Activated CD4-positive, alpha-beta T cell treated with anti-CD3 and anti-CD28 coated beads for 24 hours (primary cell): ENCODE data around the gene CTDSP2.

Experiments used
- DNase-seq, 2 donors: peaks; one replicate each; pipeline ENCODE4 v3.0.0-alpha.2; 2020; ENCODE audit warnings: low read depth in 2 of 2

CTDSP2 gene

GRCh38 chr12:57816001-57816854 is 30.3 kb downstream of the CTDSP2 start:
- no peak for DNase-seq

DNA sequence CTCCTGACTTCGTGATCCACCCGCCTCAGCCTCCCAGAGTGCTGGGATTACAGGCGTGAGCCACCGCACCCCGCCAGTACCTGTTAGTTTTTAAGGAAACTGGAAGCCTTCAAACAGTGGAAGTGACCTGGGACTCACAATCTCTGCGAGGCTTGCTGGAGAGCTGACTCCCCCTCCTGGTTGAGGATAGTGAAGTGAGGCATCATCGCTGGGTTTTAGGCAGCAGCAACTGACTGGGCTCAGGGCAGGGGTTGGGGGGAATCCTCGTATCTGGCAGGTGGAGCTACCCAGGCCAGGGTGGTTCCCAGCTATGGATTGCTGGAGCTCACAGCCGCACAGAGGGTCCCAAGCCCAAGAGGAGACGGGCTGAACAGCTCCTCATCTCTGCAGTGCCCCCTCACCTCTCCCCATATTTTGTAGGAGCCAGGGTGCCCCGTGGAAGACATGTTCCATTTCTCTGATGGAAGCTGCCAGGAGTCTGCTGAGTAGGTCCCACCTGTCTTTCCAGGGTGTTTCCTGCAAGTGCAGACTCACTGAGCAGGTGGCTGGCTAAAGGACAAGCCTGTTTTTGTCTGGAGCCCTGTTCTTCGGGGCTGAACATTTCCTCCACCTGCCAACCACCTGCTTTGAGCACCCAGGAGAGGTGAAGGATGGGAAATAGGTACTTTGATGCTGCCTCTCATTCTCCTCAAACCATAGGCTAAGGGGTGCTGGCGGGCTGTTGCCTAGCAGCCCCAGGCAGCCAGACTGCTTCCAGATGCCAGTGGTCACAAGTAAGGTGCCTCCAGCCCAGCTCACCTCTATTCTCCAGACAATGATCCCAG is 31.1 kb downstream of the CTDSP2 start:
- DNase-seq: no peak

DNA sequence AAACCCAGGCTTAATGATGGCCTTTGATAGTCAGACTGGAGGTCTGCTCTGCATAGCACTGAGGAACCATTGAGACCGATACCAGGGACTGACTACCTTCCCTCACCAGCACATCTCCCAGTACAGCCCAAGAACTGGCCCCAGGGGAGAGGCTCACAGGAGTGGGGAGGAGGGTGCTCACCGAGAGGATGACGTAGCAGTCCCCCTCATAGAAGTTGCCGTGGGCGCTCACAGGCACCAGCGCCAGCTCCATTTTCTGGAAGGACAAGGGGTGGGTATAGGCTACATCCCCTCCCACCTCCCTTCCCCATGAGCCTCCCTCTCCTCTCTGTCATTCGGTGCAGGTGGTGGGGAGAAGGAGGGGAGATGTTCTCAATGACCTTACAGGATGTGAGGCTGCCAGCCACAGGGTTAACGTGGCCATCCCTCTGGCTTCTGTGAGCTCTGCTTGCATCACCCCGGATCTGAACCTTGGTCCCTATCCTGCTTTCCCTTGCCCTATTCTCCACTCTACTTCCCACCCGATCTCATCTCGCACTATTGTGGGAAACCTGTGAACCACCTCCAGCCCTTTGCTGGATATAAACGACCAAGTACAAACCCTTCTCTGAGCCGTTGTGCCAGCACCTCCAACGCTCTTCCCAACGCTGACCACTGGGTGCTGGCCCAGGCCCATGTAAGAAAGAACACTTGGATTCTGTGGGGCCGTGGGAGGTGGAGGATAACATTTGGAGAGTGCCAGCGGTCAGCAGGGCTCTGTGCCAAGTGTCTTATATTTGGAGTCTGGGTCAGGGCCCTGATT is 32.4 kb downstream of the CTDSP2 start:
- no peak for DNase-seq

DNA sequence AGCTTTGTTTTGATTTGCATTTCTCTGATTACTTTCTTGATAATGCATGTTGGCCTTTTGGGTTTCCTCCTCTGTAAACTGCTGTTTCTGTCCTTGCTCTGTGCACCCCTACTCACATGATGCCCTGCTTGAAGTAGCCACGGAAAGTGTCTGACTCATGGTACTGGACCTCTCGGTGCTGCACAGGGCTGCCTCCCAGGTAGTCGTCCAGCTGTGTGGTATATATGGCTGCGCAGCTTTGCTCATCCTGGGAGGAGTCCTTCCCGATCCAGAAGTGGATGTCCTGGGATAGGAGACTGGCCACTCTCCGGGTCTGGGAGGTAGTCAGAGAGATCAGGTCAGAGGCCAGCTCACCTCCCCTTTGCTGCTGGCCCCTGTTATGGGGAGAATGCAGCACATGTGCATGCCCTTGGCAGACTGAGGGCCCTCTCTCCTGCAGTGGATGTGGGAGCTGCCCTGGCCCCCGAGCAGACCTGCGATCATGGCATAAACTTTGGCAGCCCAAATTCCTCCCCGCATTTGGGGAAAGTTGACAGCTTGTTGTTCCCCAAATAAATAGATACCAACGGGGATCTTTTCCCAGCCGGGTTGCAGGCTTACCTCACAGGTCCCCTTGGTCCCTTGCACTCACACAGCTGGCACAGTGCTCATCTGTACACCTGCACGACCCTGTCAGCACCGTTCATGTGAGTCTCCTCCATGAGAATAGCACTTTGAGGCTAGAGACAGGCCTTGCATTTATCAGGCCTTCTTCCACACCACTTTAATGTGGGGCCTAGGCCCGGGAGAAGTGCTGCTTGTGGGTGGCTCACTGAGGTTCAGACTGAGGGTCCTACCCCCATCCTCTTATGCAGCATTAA is 33.2 kb downstream of the CTDSP2 start:
- DNase-seq: no peak

- DNase-seq: no peak
Observed at GRCh38 chr12:57811028-57811755, 35.3 kb downstream of the CTDSP2 start.

- no peak for DNase-seq
Observed at GRCh38 chr12:57810450-57810849, 36.1 kb downstream of the CTDSP2 start.

- no peak for DNase-seq
Observed at GRCh38 chr12:57809425-57809824, 37.1 kb downstream of the CTDSP2 start.

DNA sequence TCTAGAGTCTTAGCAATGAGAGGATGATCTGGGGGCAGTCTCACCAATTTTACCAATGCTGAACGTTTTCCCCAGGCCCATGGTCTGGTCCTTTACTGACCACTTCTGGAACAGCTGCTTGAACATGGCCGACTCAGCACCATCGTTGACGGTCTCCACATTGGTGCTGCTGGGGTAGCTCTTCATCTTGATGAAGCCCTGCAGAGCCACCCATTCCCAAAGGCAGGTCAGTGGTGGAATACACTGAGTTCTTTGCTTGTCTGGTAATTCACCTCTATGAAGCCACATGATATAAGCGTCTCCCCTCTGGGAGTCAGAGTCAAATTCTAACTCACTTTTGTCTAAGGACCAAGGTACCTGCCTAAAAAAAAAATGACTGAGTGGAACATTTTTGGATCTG is 38.2 kb downstream of the CTDSP2 start:
- no peak for DNase-seq

- DNase-seq: no peak
Observed at GRCh38 chr12:57807285-57807684, 39.2 kb downstream of the CTDSP2 start.

DNA sequence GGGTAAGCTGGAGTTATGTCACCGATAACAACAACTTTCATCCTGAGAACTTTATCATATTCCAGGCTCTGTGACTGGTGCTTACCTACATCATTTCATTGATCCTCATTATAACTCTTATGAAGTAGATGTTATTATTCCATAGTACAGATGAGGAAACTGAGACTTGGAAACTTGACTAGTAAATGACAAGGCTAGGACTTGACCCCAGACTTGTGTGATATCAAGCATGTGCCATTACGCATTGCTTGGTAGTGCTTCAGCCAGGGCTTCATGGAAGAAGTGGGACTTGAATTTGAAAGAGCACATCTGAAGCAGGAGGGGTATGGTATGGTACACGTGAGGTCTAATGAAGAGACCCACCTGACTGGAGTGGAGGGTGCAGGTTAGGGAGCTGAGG is 39.9 kb downstream of the CTDSP2 start:
- no peak for DNase-seq

- DNase-seq: peak; percentile 7 to 12
Observed at GRCh38 chr12:57803319-57803893, 43.1 kb downstream of the CTDSP2 start.

DNA sequence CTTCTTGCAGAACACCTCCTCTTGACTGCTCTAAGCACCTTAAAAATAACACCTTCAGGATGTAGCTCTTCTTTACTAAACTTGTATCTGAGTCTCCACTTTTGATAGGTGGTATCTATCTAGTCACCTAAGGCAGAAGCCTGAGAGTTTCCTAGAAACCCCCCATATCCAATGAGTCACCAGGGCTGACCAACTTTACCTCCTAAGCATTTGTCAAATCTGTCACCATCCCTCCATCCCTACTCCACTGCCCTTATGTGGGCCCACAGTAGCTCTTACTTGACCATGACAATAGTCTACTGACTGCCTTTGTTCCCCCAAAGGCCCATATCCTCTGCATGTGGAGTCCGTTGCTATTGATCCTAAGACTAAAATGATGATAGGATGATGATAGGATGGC is 43.9 kb downstream of the CTDSP2 start:
- DNase-seq: no peak

DNA sequence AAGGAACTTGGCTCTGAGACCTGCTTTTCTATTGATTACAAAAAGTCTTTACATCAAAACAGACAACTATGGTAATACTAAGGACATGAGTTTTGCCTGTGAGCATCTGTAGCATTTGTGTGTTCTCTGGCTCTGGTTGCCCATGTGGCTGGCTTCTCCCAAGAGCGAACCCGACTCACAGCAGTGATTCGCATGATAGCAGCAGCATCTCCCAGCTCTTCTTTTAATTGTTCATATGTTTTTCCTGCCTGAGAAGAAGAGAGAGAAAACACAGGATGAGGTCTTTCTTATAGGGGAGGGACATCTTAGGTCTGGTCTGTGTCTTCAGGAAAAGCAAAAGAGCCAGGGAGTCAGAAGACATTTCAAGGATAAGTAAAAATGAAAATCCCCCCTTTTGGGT is 45.6 kb downstream of the CTDSP2 start:
- DNase-seq: no peak

- DNase-seq: no peak
Observed at GRCh38 chr12:57797933-57798332, 48.6 kb downstream of the CTDSP2 start.

DNA sequence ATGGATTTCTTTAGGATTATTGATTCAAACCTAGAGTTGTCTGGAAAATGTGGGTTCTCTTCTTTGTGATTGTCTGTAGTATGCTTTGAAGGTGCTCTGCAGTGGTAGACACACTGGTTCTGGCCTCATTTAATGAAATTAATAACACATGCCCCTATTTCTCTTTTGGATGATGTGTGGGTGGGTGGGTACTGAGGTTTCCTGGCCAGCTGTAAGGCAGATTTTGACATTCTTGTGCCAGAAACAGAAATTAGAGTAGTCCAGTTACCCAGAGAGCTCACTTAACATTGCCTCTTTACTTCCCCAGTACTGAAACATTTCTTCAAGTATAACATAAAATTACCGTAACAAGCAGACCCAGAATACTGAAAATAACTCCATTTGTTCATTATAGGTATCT is 49.5 kb downstream of the CTDSP2 start:
- no peak for DNase-seq

DNA sequence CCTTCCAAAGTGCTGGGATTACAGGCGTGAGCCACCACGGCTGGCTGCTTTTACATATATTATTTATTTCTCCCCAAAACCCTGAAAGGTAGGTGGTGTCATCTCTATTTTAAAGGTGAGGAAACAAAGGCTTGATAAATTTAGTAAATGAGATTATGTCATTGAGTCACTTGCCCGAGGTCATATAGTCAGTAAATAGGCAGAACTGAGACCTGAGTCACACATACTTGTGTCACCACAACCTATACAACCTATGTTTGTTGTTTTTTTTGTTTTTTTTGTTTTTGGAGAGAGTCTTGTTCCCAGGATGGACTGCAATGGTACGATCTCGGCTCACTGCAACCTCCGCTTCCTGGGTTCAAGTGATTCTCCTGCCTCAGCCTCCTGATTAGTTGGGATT is 51.2 kb downstream of the CTDSP2 start:
- DNase-seq: no peak

DNA sequence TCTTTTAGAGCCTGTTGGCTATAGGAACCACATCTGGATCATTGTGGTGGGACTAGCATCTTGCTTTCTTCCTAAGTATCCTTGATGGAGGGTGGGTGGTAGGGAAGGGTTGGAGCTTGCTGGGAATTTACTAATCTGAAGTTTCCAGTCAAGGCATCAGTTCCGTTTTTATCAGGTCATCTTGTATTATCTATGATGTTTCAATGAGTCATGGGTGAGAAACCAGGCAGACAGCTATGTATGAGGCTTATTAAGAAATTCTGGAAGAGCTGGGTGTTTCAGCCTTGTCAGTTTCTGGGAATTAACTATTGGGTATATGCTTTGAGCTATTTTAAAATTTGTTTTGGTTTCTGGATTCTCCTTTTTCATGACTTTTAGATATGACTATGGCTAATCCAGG is 52.6 kb downstream of the CTDSP2 start:
- no peak for DNase-seq

DNA sequence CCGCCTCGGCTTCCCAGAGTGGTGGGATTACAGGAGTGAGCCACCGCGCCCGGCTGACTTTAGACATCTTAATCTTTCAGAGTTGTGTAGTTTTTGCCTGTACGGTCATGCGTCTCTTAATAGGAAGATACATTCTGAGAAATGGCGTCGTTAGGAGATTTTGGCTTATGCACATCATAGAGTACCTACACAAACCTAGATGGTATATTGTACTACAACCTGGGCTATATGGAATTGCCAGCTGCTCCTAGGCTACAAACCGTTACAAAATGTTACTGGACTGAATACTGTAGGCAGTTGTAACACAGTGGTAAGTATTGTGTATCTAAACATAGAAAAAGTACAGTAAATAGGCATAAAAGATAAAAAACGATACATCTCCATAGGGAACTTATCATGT is 62.7 kb downstream of the CTDSP2 start:
- DNase-seq: no peak

DNA sequence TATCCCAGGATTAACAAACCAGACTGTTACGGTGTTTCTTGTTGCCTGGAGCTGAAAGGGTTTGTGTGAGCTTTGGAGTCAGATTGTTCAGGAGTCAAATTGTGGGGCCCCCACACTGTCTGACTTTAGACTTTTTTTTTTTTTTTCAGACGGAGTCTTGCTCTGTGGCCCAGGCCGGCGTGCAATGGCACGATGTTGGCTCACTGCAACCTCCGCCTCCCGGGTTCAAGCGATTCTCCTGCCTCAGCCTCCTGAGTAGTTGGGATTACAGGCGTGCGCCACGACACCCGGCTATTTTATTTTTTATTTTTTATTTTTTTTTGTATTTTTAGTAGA is 63.1 kb downstream of the CTDSP2 start:
- DNase-seq: no peak
